Loucy (cell line): ENCODE measurements around the gene ACSF3.

Experiments
- H2AFZ ChIP-seq: fragments of 200-600 bp; sonication (generic); 2 replicates; pipeline ENCODE4 v1.6.0; 2016; ENCODE audit warnings: antibody characterized with exemption, mild to moderate bottlenecking, low read length, moderate library complexity
- H3F3A ChIP-seq: fragments of 200-600 bp; 2 replicates; pipeline ENCODE4 v1.6.0; 2016; ENCODE audit warnings: antibody characterized with exemption, low read depth, mild to moderate bottlenecking
- H3K27me3 ChIP-seq: fragments of 200-600 bp; sonication (generic); 2 replicates; pipeline ENCODE4 v1.6.1; 2014; ENCODE audit warnings: low read length, mild to moderate bottlenecking; ENCODE audit not compliant: insufficient read depth, poor library complexity, severe bottlenecking
- H3K36me3 ChIP-seq: fragments of 200-600 bp; sonication (generic); 2 replicates; pipeline ENCODE4 v1.6.1; 2016; ENCODE audit warnings: low read length; ENCODE audit not compliant: insufficient read depth
- H3K4me1 ChIP-seq: fragments of 200-600 bp; sonication (generic); 2 replicates; pipeline ENCODE4 v1.5.1; 2014; ENCODE audit warnings: low read length, mild to moderate bottlenecking; ENCODE audit not compliant: insufficient read depth, poor library complexity, severe bottlenecking
- H3K4me2 ChIP-seq: fragments of 200-600 bp; sonication (generic); 2 replicates; pipeline ENCODE4 v1.6.0; 2014; ENCODE audit warnings: antibody characterized with exemption, low read length, low read depth, mild to moderate bottlenecking; ENCODE audit not compliant: poor library complexity, severe bottlenecking
- H3K4me3 ChIP-seq: fragments of 200-600 bp; sonication (generic); 2 replicates; pipeline ENCODE4 v1.5.1; 2014; ENCODE audit warnings: low read length, mild to moderate bottlenecking, mixed read lengths; ENCODE audit not compliant: poor library complexity, severe bottlenecking
- H3K79me2 ChIP-seq: fragments of 200-600 bp; sonication (generic); 2 replicates; pipeline ENCODE4 v1.6.1; 2014; ENCODE audit warnings: low read length; ENCODE audit not compliant: insufficient read depth
- H3K9ac ChIP-seq: fragments of 200-600 bp; sonication (generic); 2 replicates; pipeline ENCODE4 v1.6.0; 2014; ENCODE audit warnings: mild to moderate bottlenecking, low read depth, low read length, moderate library complexity; ENCODE audit not compliant: poor library complexity, severe bottlenecking
- H3K9me2 ChIP-seq: fragments of 200-600 bp; sonication (generic); replicated peaks from 2 replicates; pipeline ENCODE4 v1.6.1; 2016; ENCODE audit warnings: low read depth, low read length, mixed read lengths
- H3K9me3 ChIP-seq: fragments of 200-600 bp; sonication (generic); 2 replicates; pipeline ENCODE4 v1.6.1; 2014; ENCODE audit warnings: mild to moderate bottlenecking, antibody characterized with exemption, low read length, low read depth; ENCODE audit not compliant: insufficient read depth
- H4K20me1 ChIP-seq: fragments of 200-600 bp; sonication (generic); 2 replicates; pipeline ENCODE4 v1.6.0; 2014; ENCODE audit warnings: antibody characterized with exemption, low read length, mild to moderate bottlenecking; ENCODE audit not compliant: insufficient read depth, poor library complexity, severe bottlenecking
- CTCF ChIP-seq: fragments of 200-600 bp; sonication (generic); conservative IDR thresholded peaks from 2 replicates; pipeline ENCODE4 v1.5.1; 2014; ENCODE audit warnings: mild to moderate bottlenecking, antibody characterized with exemption, low read length
- EZH2phosphoT487 ChIP-seq: fragments of 200-600 bp; IDR thresholded peaks from 2 replicates; pipeline ENCODE4 v1.6.1; 2018; ENCODE audit warnings: antibody characterized with exemption, mild to moderate bottlenecking, moderate library complexity, borderline replicate concordance

Gene ACSF3

GRCh38 chr16:89195521-89196171 is 102.0 kb downstream of the ACSF3 start:
- H3K36me3 ChIP-seq = no peaks in the 10 kb centered on the region
- TF ChIP-seq EZH2phosphoT487 = no peak
- TF ChIP-seq CTCF = no peak
- no peak overlapping the region for H2AFZ ChIP-seq
- H3K4me1 ChIP-seq = no peaks in the 10 kb centered on the region
- H3K9me2 ChIP-seq = no peaks in the 10 kb centered on the region
- no peaks in the 10 kb centered on the region for H3K27me3 ChIP-seq
- H4K20me1 ChIP-seq = no peaks in the 10 kb centered on the region
- no peaks in the 10 kb centered on the region for H3K79me2 ChIP-seq
- H3F3A ChIP-seq = no peaks in the 10 kb centered on the region
- no peak overlapping the region for H3K4me2 ChIP-seq
- H3K9me3 ChIP-seq = no peaks in the 10 kb centered on the region
- no peak overlapping the region for H3K9ac ChIP-seq
- no peak overlapping the region for H3K4me3 ChIP-seq

- Histone ChIP-seq H3F3A (no peaks in the 10 kb centered on the region), H3K4me2 (no peak overlapping the region), H2AFZ (no peak overlapping the region)
Measured at GRCh38 chr16:89197033-89197632, 103.5 kb downstream of the ACSF3 start.

GRCh38 chr16:89197633-89198416 is 104.2 kb downstream of the ACSF3 start:
- H3F3A ChIP-seq = no peaks in the 10 kb centered on the region

More at GRCh38 chr16:89197033-89197632, 103.5 kb downstream of the ACSF3 start:
- no peaks in the 10 kb centered on the region for H3K27me3 ChIP-seq
- H3K4me3 ChIP-seq = no peak overlapping the region
- H3K9me2 ChIP-seq = no peaks in the 10 kb centered on the region
- H3K36me3 ChIP-seq = no peaks in the 10 kb centered on the region
- H3K9me3 ChIP-seq = no peaks in the 10 kb centered on the region
- H3K9ac ChIP-seq = no peak overlapping the region
- H4K20me1 ChIP-seq = no peaks in the 10 kb centered on the region
- H3K4me1 ChIP-seq = no peaks in the 10 kb centered on the region
- H3K79me2 ChIP-seq = no peaks in the 10 kb centered on the region
- no peak for TF ChIP-seq CTCF
- TF ChIP-seq EZH2phosphoT487 = no peak

More at GRCh38 chr16:89197633-89198416, 104.2 kb downstream of the ACSF3 start:
- no peak overlapping the region for H3K4me2 ChIP-seq
- no peaks in the 10 kb centered on the region for H3K9me2 ChIP-seq
- TF ChIP-seq EZH2phosphoT487 (no peak), CTCF (no peak)
- no peak overlapping the region for H3K4me3 ChIP-seq
- H3K27me3 ChIP-seq = no peaks in the 10 kb centered on the region
- no peak overlapping the region for H2AFZ ChIP-seq
- no peaks in the 10 kb centered on the region for H4K20me1 ChIP-seq
- H3K4me1 ChIP-seq = no peaks in the 10 kb centered on the region
- H3K9ac ChIP-seq = no peak overlapping the region
- no peaks in the 10 kb centered on the region for H3K79me2 ChIP-seq
- H3K9me3 ChIP-seq = no peaks in the 10 kb centered on the region
- no peaks in the 10 kb centered on the region for H3K36me3 ChIP-seq
